Stimulated activated CD4-positive, alpha-beta T cell treated with anti-CD3 and anti-CD28 coated beads, TNF-alpha, amount 100 ng/mL, for 48 hours (primary cell): ENCODE data around the gene LEMD2.

ENCODE experiments used
- DNase-seq, 3 donors: peaks; one replicate each; pipeline ENCODE4 v3.0.0-alpha.2; 2020; ENCODE audit warnings: low read depth in 3 of 3

Gene LEMD2

DNA sequence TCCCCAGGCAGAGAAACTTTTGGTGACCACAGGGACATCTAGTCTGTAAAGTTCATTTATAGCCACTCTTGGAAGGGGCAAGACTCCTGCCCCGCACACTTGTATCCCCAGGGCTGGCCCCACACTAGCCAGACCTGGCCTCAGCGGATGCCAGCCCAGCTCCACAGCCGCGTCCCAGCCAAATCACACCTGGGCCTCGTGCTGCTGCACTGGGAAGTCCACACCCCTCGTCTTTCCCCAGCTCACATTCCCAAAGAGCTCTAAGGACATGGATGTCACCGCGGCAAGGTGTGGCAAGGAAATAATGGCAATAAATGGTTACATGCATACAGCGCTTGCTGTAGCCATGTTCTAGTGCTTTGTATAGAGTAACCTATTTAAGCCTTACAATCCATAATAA is 50.8 kb downstream of the LEMD2 start:
- no peak for DNase-seq

DNA sequence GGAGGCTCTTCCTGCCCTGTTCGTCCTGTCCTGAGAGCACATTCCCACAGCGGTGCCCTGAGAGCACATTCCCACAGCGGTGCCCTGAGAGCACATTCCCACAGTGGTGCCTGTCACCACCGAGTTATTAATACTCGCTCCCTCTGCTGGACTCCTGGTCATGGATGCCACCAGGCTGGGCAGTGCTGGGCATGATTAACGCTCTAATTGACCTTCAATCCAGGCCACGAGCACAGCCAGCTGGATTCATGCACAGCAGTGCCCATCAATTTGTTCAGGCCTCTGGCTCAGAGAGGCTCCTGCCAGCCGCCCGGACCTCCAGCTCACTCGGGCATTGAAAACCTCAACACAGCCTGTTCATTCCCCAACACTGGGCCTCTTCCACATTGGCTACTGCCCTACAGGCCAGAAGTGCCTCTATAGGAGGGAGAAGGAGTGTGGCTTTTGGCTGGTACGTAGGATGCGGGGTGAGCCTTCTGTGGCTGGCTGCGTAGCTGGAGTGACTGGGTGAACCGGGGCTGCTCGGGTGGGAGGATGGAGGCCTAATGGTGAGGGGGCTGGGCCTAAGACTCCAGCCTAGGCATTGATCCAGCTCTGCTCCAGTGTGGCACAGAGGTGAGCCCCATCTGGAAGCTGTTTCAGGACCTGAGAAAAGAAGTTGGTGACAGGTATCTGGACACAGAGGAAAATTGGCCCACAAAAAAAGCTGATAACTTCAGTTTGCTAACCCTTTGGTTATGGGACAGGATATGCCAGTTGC is 51.5 kb downstream of the LEMD2 start:
- no peak for DNase-seq

DNA sequence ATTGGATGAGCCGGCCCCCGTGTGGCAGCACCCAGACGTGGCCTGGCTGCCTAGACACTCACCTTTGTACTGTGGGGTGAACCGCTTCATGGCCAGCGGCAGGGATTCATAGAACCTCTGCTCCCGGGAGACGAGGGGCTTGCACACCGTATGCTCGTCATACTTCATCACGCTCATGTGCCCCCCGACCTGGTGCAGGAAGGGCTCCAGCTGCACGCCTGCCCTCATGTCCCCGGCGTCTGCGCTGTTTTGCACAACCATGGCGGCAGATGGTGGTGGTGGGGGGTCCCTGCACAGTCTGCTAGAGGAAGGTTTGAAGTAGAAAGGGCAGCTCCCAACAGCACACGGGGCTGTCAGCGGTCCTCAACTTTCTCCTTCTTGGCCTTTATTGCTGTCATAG is 53.7 kb downstream of the LEMD2 start:
- no peak for DNase-seq

- no peak for DNase-seq
These were observed 55.3 kb downstream of the LEMD2 start for GRCh38 chr6:33733709-33734007.

DNA sequence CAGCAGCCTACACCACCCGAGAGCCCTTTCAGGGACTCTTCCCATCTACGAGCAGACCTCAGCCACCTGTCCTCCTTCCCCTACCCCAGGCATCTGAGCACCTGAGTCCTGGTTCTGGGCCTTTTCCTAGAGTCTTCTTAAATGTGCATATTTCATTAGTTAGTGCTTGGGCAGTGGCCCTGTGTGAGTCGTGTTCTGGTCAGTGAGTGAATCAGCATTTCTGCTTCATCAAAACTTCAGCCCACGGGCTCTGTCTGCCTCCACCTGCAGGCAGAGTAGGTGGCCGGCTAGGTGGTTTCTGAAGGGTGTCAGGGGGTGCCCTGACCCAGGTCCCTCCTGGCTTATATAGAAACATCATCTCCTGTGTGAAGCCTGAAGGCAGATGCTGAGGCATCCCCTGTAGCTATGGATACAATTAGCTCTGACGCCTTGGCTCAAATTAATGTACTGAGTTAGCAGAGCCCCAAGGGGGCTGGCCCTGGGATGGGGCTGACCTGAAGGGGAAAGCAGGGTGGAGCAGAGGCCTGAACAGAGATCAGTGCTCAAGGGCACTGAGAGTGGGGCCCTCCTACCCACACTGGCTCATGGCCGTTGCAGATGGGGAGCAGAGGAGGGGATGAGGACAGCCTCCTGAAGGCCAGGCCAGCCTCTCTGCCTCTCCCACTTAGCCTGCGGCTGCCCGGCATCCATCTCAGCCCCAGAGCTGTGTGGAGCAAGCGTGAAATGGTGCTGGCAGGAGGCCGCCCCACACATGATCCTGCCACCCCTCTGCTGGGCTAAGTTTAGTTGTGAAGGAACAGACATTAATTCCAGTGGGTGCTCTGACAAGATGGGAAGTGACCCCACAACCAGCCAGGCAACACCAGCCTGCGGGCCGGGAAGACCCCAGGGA is 55.9 kb downstream of the LEMD2 start:
- no peak for DNase-seq

DNA sequence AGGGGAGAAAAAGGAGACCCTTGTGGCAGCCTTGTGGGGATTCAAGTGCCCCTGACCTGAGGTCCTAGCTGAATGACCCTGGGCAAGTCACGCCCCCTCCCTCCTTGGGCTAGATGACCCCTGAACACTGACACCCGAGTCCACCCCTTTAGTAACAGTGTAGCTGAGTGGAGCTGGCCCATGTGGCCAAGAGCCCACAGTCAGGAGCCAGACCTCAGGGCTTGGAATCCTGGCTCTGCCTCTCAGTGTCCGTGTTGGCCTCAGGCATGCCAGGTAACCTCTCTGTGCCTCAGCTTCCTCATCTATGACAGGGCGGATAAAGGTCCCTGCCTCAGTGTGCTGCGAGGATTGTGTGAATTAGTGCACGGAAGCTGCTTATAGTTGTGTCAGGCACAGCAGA is 56.5 kb downstream of the LEMD2 start:
- no peak for DNase-seq

GRCh38 chr6:33731751-33732282 is 57.1 kb downstream of the LEMD2 start:
- no peak for DNase-seq

DNA sequence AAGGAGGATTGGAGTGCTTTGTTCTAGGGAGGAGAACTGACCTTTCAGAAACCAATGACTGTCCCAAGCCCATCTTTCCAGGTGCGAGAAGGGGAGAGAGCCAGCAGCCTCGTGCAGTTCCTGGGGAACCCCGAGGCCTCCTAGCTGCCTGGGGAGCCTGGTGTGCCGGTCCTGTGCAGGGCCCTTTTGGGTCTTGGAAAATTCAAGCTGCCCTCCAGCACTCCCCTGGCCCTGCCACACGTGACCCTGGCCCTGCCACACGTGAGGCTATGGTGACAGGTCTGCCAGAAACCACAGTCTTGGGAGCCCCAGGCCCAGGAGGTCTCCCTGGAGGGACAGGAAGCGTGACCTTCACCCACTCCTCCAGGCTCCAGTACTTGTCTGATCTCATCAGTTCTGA is 57.9 kb downstream of the LEMD2 start:
- DNase-seq = no peak

DNA sequence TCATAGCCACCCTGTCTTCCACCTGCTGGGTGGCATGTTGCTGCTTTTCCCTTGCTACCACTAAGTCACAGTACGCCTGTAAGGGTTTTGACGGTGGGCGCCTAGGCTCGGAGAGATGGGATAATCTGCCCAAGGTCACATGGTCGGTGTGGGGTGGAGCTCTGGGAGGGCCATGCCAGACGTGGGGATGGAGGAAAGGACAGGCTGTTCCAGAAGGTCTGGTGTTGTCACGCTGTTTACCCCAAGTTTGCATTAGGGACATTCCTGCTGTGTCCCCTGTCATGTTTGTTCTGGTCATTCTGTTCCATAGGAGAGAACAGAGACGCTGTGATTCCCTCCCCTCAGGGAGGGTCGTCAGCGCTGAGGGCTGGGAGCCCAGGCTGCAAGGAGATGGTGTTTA is 58.3 kb downstream of the LEMD2 start:
- DNase-seq = no peak

DNA sequence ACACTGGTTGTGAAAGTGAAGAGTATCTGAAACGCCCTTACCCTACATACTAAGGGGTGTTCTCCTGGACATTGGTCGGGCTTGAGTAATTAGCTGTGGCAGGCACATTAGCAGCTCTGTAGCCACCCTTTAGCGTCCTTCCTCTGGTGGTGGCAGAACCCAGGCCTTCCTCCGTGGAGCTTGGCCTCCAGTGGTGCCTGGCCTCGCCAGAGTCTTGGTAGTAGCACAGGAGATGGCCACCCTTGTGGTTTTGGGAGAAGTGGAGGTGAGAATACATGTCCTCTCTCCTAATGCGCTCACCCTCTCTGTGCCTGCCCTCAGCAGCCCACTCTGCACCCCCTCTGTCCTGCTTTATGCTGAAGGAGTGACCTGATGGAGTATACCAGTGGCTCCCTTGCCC is 59.9 kb downstream of the LEMD2 start:
- no peak for DNase-seq

GRCh38 chr6:33728438-33728837 is 60.5 kb downstream of the LEMD2 start:
- DNase-seq = no peak

DNA sequence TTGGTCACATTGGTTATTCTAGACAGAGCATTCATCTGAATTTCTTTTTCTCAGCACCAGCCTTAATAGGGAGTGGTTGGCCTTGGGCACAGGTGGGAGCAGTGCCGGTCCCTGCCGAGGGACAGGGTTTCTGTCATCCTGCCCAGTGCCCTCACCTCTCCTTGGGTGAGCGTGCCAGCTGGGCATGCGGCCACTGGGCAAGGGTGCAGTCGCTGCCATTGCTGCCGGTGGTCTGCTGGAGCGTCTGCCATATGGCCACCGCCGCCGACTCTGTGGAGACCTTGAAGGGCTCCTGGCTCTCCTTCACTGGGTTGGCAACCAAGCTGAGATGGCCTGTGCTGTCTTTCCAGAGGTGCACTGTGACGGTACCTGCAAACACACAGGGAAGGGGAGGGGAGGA is 61.0 kb downstream of the LEMD2 start:
- no peak for DNase-seq

- no peak for DNase-seq
These were observed 61.8 kb downstream of the LEMD2 start for GRCh38 chr6:33727126-33727525.

DNA sequence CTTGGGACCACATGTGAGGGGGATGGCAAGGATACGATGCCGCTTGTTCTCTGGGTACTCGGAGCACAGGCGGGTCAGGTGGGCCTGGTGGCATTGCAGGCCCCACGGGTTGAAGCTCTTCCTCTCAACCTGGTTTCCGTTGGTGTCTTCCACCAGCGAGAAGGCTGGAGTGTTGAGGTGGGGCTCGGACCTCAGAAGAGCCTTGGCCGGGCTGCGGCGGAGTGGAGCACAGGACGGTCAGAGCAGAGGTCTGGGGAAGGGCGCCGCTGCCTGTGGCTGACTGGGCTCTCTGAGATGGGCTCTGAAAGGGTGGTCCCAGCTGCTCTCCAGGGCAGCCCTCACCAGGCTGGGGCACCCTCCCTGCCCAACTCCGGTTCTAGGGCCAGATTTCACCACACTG is 62.2 kb downstream of the LEMD2 start:
- DNase-seq = no peak

- no peak for DNase-seq
These were observed 62.8 kb downstream of the LEMD2 start for GRCh38 chr6:33725891-33726673.

DNA sequence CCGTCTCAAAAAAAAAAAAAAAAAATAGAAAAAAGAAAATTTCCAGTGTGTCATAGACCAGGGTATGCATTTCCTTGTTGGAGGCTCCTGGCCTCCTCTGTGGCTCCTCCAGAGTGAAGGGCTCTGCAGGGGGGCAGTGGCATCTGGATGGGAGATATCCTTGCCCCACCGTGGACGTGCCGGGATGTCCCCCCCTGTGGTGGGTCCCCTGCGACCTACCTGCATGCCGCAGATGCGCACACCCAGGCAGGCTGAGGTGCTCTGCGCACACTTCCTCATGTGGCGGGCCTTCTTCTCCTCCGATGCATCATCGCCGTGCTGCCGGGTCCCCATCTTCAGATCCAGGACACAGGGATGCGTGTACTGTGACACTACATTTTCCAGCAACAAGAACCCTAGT is 63.7 kb downstream of the LEMD2 start:
- no peak for DNase-seq

- no peak for DNase-seq
These were observed 64.6 kb downstream of the LEMD2 start for GRCh38 chr6:33724102-33725023.

DNA sequence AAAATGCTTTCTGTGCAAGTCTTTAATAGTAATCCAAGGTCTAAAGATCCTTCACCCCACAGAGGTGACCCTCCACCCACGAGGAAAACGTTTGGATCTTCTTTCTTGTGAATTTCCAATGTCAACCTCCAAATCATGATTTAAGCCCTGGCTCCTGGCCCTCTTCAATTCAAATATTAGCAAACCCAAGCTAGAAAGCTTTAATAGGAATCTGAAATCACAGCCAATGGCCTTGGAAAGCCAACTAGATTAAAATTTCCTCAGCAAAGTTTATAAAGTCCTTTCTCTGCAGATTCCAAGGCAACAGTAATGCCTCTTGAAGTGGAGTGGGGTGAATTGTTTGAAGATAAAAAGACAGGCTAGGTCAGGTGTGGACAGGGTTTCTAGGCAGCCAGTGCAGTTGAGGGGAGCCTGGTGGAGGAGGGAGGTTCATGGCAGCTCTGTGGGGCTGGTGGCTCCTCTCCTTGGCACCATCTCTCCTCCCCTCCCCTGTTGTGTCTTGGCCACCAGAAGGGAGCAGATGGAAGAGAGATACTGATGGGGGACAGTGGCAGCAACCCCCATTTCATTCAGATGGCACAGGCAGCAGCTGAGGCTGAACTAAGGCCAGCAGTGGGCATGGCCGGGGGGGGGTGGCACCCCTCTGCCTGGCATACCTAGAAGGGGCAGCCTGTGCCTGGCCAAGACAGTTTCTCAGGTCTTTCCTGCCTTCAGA is 65.4 kb downstream of the LEMD2 start:
- no peak for DNase-seq

DNA sequence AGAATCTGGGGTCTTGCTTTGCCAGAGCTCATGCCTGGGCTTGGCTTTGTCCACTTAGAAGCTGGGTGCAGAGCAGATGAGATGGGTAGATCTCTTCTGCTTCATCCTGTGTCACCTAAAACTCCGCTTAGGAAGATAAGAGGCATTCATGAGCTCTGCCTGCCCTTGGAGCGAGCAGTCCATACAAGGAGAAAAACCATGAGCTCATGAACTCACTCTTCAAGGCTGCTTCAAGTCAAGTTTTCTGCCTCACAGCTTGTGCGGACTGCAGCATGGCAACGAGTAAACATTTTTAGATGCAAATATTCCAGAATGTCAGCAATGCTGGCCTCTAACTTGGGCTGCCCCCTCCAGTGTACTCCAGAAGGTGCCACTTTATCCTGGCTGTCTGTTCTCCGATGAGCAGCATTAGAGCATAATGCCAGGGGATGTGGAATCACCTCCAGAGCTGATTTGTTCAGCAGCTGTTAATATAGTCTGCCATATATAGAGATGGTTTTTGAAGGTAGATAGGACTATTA is 66.8 kb downstream of the LEMD2 start:
- DNase-seq = no peak

- no peak for DNase-seq
These were observed 67.4 kb downstream of the LEMD2 start for GRCh38 chr6:33721508-33721907.
